Fibroblast of lung (primary cell): ENCODE data around the gene TRRAP. TPM values are rescaled to one million over a fixed set of nuclear protein-coding genes. Genes with fewer than 3 reads are reported as not detected.

Source experiments
- DNase-seq, 2 donors: peaks; one replicate each; pipeline versions ENCODE4 v3.0.0 to v3.0.0-alpha.2; 2010; ENCODE audit warnings: low read depth in 2 of 2
- H2AFZ ChIP-seq: 2 replicates; pipeline ENCODE4 v1.5.1; 2012; ENCODE audit warnings: low read length, control low read depth, inconsistent platforms
- H3K27ac ChIP-seq: 2 replicates; pipeline ENCODE4 v1.5.1; 2011; ENCODE audit warnings: low read length, control low read depth; ENCODE audit not compliant: insufficient read depth
- H3K27me3 ChIP-seq: 2 replicates; pipeline ENCODE4 v1.5.1; 2011; ENCODE audit warnings: mild to moderate bottlenecking, low read length; ENCODE audit not compliant: control insufficient read depth, insufficient read depth
- H3K36me3 ChIP-seq: 2 replicates; pipeline ENCODE4 v1.5.1; 2011; ENCODE audit warnings: low read length; ENCODE audit not compliant: control insufficient read depth, insufficient read depth
- H3K4me1 ChIP-seq: 2 replicates; pipeline ENCODE4 v1.5.1; 2011; ENCODE audit warnings: low read length; ENCODE audit not compliant: control insufficient read depth, insufficient read depth; ENCODE audit errors: extremely low read depth
- H3K4me2 ChIP-seq: 2 replicates; pipeline ENCODE4 v1.5.1; 2011; ENCODE audit warnings: low read length, control low read depth; ENCODE audit not compliant: insufficient read depth; ENCODE audit errors: extremely low read depth
- H3K4me3 ChIP-seq, 4 experiments: fragments of 200-600 bp in 1 of 4; sonication (generic) in 1 of 4; replicated peaks in 1 of 4; 2 replicates each; pipeline ENCODE4 v1.5.1; 2011 to 2016; ENCODE audit warnings: low read length in 4 of 4, low read depth in 3 of 4, mild to moderate bottlenecking in 3 of 4, control low read depth in 2 of 4, inconsistent platforms in 1 of 4, mixed read lengths in 1 of 4; ENCODE audit not compliant: insufficient read depth in 1 of 4; ENCODE audit errors: control extremely low read depth in 1 of 4
- H3K79me2 ChIP-seq: 2 replicates; pipeline ENCODE4 v1.5.1; 2012; ENCODE audit warnings: mild to moderate bottlenecking, low read length, inconsistent platforms; ENCODE audit not compliant: control insufficient read depth, insufficient read depth
- H3K9ac ChIP-seq: 2 replicates; pipeline ENCODE4 v1.5.1; 2011; ENCODE audit warnings: mild to moderate bottlenecking, low read length, control low read depth; ENCODE audit not compliant: insufficient read depth
- H3K9me3 ChIP-seq: 2 replicates; pipeline ENCODE4 v1.5.1; 2012; ENCODE audit warnings: low read depth, low read length; ENCODE audit not compliant: control insufficient read depth, insufficient read depth
- H4K20me1 ChIP-seq: 2 replicates; pipeline ENCODE4 v1.5.1; 2011; ENCODE audit warnings: low read length; ENCODE audit not compliant: control insufficient read depth, insufficient read depth; ENCODE audit errors: extremely low read depth
- EZH2 ChIP-seq: IDR thresholded peaks from 2 replicates; pipeline ENCODE4 v1.5.1; 2012; ENCODE audit warnings: low read length, control low read depth, mild to moderate bottlenecking; ENCODE audit errors: missing control alignments
- polyA plus RNA-seq, 2 donors: library from polyadenylated mRNA; depleted of rRNA in 1 of 2; stranded (reverse) in 1 of 2; unstranded in 1 of 2; fragments of >200 nt; gene quantifications; 2 replicates each; pipeline ENCODE4 v1.2.1, GENCODE V29; 2011 to 2012; ENCODE audit warnings: missing spikeins in 1 of 2
- total RNA-seq: library from RNA; depleted of rRNA; stranded (reverse); fragments of >200 nt; gene quantifications from 2 replicates; pipeline ENCODE4 v1.2.1, GENCODE V29; 2014
- TF ChIP-seq, protein P1 (sequence below), 2 donors: IDR thresholded peaks in 1 of 2; conservative IDR thresholded peaks in 1 of 2; 1 replicate in 1 of 2; 2 replicates in 1 of 2; pipeline ENCODE4 v1.5.1; 2011 to 2012; ENCODE audit warnings: low read length in 2 of 2, control low read depth in 1 of 2, inconsistent platforms in 1 of 2, low read depth in 1 of 2, mild to moderate bottlenecking in 1 of 2

The TRRAP gene
- total and polyA plus RNA-seq, 2 donors (not counting 1 experiment from before 2014, with no cell fraction given), result 11.3 to 20.6 TPM

DNA sequence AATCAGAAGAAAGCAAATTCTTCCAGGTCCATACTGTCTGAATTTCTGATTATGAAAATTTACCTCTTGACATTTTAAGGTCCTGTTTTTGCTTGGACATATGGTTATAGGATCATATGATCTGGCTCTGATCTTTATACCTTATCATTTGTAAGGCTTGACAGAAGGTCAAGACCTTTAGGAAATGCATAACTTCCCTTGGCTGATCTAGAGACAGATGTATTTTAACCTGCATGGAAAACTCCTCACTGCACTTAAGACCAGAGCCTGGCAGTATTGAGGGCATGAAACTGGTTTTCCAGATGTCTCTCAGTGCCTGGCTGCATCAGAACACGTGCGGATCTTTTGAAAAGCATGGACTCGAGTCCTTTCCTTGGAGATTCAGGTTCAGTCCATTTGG lies 55.9 kb downstream of the TRRAP start:
- Histone ChIP-seq H3K9me3 (no peaks in the 10 kb centered on the region), H4K20me1 (no peaks in the 10 kb centered on the region), H3K9ac (no peak overlapping the region), H3K4me1 (no peaks in the 10 kb centered on the region), H2AFZ (no peak overlapping the region), H3K79me2 (no peaks in the 10 kb centered on the region), H3K36me3 (peaks cover 22% of the 10 kb centered on the region), H3K27me3 (no peaks in the 10 kb centered on the region), H3K4me2 (no peak overlapping the region), H3K27ac (no peak overlapping the region), H3K4me3 (no peak overlapping the region)
- DNase-seq, result no peak
- TF ChIP-seq, protein P1, sequence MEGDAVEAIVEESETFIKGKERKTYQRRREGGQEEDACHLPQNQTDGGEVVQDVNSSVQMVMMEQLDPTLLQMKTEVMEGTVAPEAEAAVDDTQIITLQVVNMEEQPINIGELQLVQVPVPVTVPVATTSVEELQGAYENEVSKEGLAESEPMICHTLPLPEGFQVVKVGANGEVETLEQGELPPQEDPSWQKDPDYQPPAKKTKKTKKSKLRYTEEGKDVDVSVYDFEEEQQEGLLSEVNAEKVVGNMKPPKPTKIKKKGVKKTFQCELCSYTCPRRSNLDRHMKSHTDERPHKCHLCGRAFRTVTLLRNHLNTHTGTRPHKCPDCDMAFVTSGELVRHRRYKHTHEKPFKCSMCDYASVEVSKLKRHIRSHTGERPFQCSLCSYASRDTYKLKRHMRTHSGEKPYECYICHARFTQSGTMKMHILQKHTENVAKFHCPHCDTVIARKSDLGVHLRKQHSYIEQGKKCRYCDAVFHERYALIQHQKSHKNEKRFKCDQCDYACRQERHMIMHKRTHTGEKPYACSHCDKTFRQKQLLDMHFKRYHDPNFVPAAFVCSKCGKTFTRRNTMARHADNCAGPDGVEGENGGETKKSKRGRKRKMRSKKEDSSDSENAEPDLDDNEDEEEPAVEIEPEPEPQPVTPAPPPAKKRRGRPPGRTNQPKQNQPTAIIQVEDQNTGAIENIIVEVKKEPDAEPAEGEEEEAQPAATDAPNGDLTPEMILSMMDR (conservative IDR thresholded peaks at IDR 0.05 in 1 of 2, IDR thresholded peaks at IDR 0.05 in 1 of 2; ENCODE audit: low read depth in 1 of 2, low read length in 2 of 2), result no peak
- no peak for TF ChIP-seq EZH2

DNA sequence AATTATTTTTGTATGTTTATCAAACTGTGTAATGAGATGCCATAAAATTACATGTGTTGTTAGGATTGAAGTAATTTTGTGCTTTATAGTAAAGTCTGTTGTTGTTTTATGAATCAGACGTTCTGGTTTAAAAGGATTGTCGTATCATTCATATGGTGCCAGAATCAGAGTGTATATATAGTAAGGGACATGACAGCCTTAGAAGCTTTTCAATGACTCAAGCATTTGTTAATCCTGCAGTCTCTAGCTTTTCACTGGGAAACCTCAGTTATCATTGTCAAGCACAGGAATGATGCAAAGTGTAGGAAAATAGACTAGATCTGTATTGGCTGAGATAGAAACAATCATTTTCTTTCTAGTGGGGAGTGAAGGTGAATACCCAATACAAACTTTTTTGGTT lies 57.5 kb downstream of the TRRAP start:
- H3K36me3 ChIP-seq, result peaks cover 21% of the 10 kb centered on the region
- no peaks in the 10 kb centered on the region for H3K27me3 ChIP-seq
- DNase-seq, result peak in 1 of 2 donors; percentile 25
- no peak overlapping the region for H3K4me2 ChIP-seq
- H3K9me3 ChIP-seq, result no peaks in the 10 kb centered on the region
- no peaks in the 10 kb centered on the region for H4K20me1 ChIP-seq
- no peaks in the 10 kb centered on the region for H3K4me1 ChIP-seq
- H3K27ac ChIP-seq, result no peak overlapping the region
- no peak overlapping the region for H3K9ac ChIP-seq
- H3K4me3 ChIP-seq, result no peak overlapping the region
- TF ChIP-seq, protein P1 (conservative IDR thresholded peaks at IDR 0.05 in 1 of 2, IDR thresholded peaks at IDR 0.05 in 1 of 2; ENCODE audit: low read depth in 1 of 2, low read length in 2 of 2), result no peak
- TF ChIP-seq EZH2, result no peak
- no peaks in the 10 kb centered on the region for H3K79me2 ChIP-seq
- no peak overlapping the region for H2AFZ ChIP-seq

DNA sequence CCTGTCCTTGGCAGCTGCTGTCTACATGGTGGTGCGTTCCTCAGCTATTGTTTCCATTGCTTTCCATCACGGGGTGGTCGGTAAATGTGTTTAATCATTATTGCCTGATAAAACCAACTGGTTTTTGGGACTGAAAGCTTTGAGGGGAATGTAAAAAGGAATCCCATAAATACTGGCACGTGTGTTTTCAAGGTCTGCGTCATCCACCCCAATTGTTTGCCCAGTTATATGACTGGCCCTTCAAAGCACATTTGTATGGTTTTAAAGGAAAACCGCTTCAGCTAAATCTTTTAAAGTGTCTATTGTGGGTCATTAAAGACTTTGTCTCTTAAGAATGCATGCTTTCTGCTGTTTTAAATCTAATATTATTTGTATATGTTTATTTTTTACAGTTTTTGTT lies 65.0 kb downstream of the TRRAP start:
- Histone ChIP-seq H3K79me2 (peaks cover 4% of the 10 kb centered on the region), H3K9me3 (no peaks in the 10 kb centered on the region), H3K4me1 (no peaks in the 10 kb centered on the region), H3K27me3 (no peaks in the 10 kb centered on the region), H4K20me1 (no peaks in the 10 kb centered on the region), H3K27ac (no peak overlapping the region), H3K4me2 (no peak overlapping the region), H2AFZ (no peak overlapping the region), H3K9ac (no peak overlapping the region), H3K36me3 (peaks cover 23% of the 10 kb centered on the region), H3K4me3 (no peak overlapping the region)
- no peak for DNase-seq
- no peak for TF ChIP-seq EZH2
- TF ChIP-seq, protein P1 (conservative IDR thresholded peaks at IDR 0.05 in 1 of 2, IDR thresholded peaks at IDR 0.05 in 1 of 2; ENCODE audit: low read depth in 1 of 2, low read length in 2 of 2), result no peak
